Peyer's patch (tissue), 4 donors: ENCODE data around the gene UBR7. TPM values are rescaled to one million over a fixed set of nuclear protein-coding genes. Genes with fewer than 3 reads are reported as not detected.
"Not testable (repeated sequence)": the region's sequence is repeated elsewhere in the genome, so short reads cannot be mapped to it uniquely, and the experiment has no call there.

ENCODE experiments used
- DNase-seq, 3 donors: peaks; one replicate each; pipeline ENCODE4 v3.0.0-alpha.2; 2017 to 2019
- H3K27ac ChIP-seq, 4 donors: fragments of 200-600 bp; sonication (generic); one replicate each; pipeline ENCODE4 v1.5.1; 2016 to 2019
- H3K27me3 ChIP-seq, 2 donors: fragments of 200-600 bp; sonication (generic); one replicate each; pipeline ENCODE4 v1.5.1; 2019
- H3K36me3 ChIP-seq, 3 donors: fragments of 200-600 bp; sonication (generic); one replicate each; pipeline ENCODE4 v1.5.1; 2016 to 2019
- H3K4me1 ChIP-seq, 4 donors: fragments of 200-600 bp; sonication (generic); one replicate each; pipeline ENCODE4 v1.5.1; 2016 to 2019
- H3K4me3 ChIP-seq, 4 donors: fragments of 200-600 bp; sonication (generic); 1 replicate in 3 of 4; 2 replicates in 1 of 4; pipeline ENCODE4 v1.5.1; 2016 to 2019; ENCODE audit warnings: mild to moderate bottlenecking in 1 of 4
- H3K9me3 ChIP-seq, 4 donors: fragments of 200-600 bp; sonication (generic); one replicate each; pipeline ENCODE4 v1.5.1; 2016 to 2019; ENCODE audit warnings: mild to moderate bottlenecking in 1 of 4
- CTCF ChIP-seq, 6 experiments: fragments of 450-650 bp in 4 of 6; fragments of 200-600 bp in 2 of 6; sonication (generic) in 1 of 6; IDR thresholded peaks; one replicate each; pipeline ENCODE4 v1.5.1; 2017 to 2019; ENCODE audit warnings: antibody characterized with exemption in 6 of 6, mild to moderate bottlenecking in 3 of 6, moderate library complexity in 1 of 6
- POLR2A ChIP-seq, 2 donors: fragments of 450-650 bp; IDR thresholded peaks; one replicate each; pipeline ENCODE4 v1.5.1; 2017; ENCODE audit warnings: antibody characterized with exemption in 2 of 2, mild to moderate bottlenecking in 2 of 2, moderate library complexity in 2 of 2
- total RNA-seq, 4 donors: library from RNA; depleted of rRNA; stranded (reverse); fragments of >200 nt; gene quantifications; one replicate each; pipeline ENCODE4 v1.1.0, GENCODE V29; 2016

The UBR7 gene
- total RNA-seq, 4 donors from 2014 or later, result 13.7 to 20.2 (median 15.8) TPM

GRCh38 chr14:93231129-93231979, 24.3 kb downstream of the UBR7 start:
- Histone ChIP-seq H3K4me1 (no peaks in the 10 kb centered on the region), H3K27me3 (no peaks in the 10 kb centered on the region), H3K9me3 (no peaks in the 10 kb centered on the region), H3K4me3 (peak overlapping the region in 3 of 4 donors; percentile 12 to 38 (median 28)), H3K36me3 (peaks cover 0 to 22% (median 0%) of the 10 kb centered on the region in 3 donors), H3K27ac (no peak overlapping the region)
- TF ChIP-seq CTCF (IDR thresholded peaks at IDR 0.05) (no peak), POLR2A (IDR thresholded peaks at IDR 0.05) (no peak)
- no peak for DNase-seq

- no peaks in the 10 kb centered on the region for H3K27me3 ChIP-seq
- H3K9me3 ChIP-seq, result no peaks in the 10 kb centered on the region
- no peak overlapping the region for H3K4me3 ChIP-seq
- peaks cover 0 to 14% (median 0%) of the 10 kb centered on the region in 3 donors for H3K36me3 ChIP-seq
- no peak for DNase-seq
- H3K4me1 ChIP-seq, result no peaks in the 10 kb centered on the region
- TF ChIP-seq CTCF (IDR thresholded peaks at IDR 0.05) (no peak), POLR2A (IDR thresholded peaks at IDR 0.05) (no peak)
- H3K27ac ChIP-seq, result no peak overlapping the region
These were observed 25.1 kb downstream of the UBR7 start for GRCh38 chr14:93232159-93232558.

- not testable (repeated sequence) for H3K27ac ChIP-seq, H3K9me3 ChIP-seq, DNase-seq, H3K4me3 ChIP-seq, H3K27me3 ChIP-seq, H3K4me1 ChIP-seq, H3K36me3 ChIP-seq
These were observed 26.0 kb downstream of the UBR7 start for GRCh38 chr14:93233078-93233477.

- no peak overlapping the region for H3K4me3 ChIP-seq
- H3K27ac ChIP-seq, result no peak overlapping the region
- H3K4me1 ChIP-seq, result no peaks in the 10 kb centered on the region
- peaks cover 0 to 3% (median 0%) of the 10 kb centered on the region in 3 donors for H3K36me3 ChIP-seq
- H3K9me3 ChIP-seq, result no peaks in the 10 kb centered on the region
- TF ChIP-seq CTCF (IDR thresholded peaks at IDR 0.05), result no peak
- TF ChIP-seq POLR2A (IDR thresholded peaks at IDR 0.05), result no peak
- DNase-seq, result no peak
- H3K27me3 ChIP-seq, result no peaks in the 10 kb centered on the region
These were observed 27.7 kb downstream of the UBR7 start for GRCh38 chr14:93234798-93235197.

GRCh38 chr14:93239869-93240677, 33.0 kb downstream of the UBR7 start:
- Histone ChIP-seq H3K4me3 (no peak overlapping the region), H3K36me3 (peaks cover 0 to 55% (median 0%) of the 10 kb centered on the region in 3 donors), H3K27ac (no peak overlapping the region), H3K9me3 (no peaks in the 10 kb centered on the region), H3K4me1 (no peaks in the 10 kb centered on the region), H3K27me3 (no peaks in the 10 kb centered on the region)
- TF ChIP-seq CTCF (IDR thresholded peaks at IDR 0.05), result no peak
- TF ChIP-seq POLR2A (IDR thresholded peaks at IDR 0.05), result no peak
- no peak for DNase-seq

- no peaks in the 10 kb centered on the region for H3K4me1 ChIP-seq
These were observed 33.6 kb downstream of the UBR7 start for GRCh38 chr14:93240678-93241000.

More at GRCh38 chr14:93240678-93241000, 33.6 kb downstream of the UBR7 start:
- Histone ChIP-seq H3K27me3 (no peaks in the 10 kb centered on the region), H3K9me3 (no peaks in the 10 kb centered on the region), H3K36me3 (peaks cover 0 to 61% (median 0%) of the 10 kb centered on the region in 3 donors), H3K27ac (no peak overlapping the region), H3K4me3 (no peak overlapping the region)
- DNase-seq, result no peak
- TF ChIP-seq CTCF (IDR thresholded peaks at IDR 0.05) (no peak), POLR2A (IDR thresholded peaks at IDR 0.05) (no peak)
